Stomach smooth muscle (tissue), 2 donors: ENCODE results near the gene MTNR1B.

Experiments
- H3K27ac ChIP-seq: one replicate; pipeline ENCODE4 v1.7.0; 2013; ENCODE audit warnings: mild to moderate bottlenecking, low read length, inconsistent platforms
- H3K27me3 ChIP-seq, 2 donors: one replicate each; pipeline ENCODE4 v1.7.0; 2013; ENCODE audit warnings: low read length in 2 of 2; ENCODE audit not compliant: insufficient read depth in 2 of 2, control insufficient read depth in 1 of 2
- H3K36me3 ChIP-seq, 2 donors: one replicate each; pipeline ENCODE4 v1.7.0; 2013; ENCODE audit warnings: low read length in 2 of 2; ENCODE audit not compliant: control insufficient read depth in 2 of 2, insufficient read depth in 2 of 2
- H3K4me1 ChIP-seq: one replicate; pipeline ENCODE4 v1.7.0; 2013; ENCODE audit warnings: low read length; ENCODE audit not compliant: control insufficient read depth, insufficient read depth
- H3K4me3 ChIP-seq, 2 donors: one replicate each; pipeline ENCODE4 v1.7.0; 2013; ENCODE audit warnings: low read length in 2 of 2
- H3K9ac ChIP-seq, 2 donors: one replicate each; pipeline ENCODE4 v1.7.0; 2013; ENCODE audit warnings: low read length in 2 of 2, mild to moderate bottlenecking in 1 of 2
- H3K9me3 ChIP-seq, 2 donors: one replicate each; pipeline ENCODE4 v1.7.0; 2013; ENCODE audit warnings: low read length in 2 of 2; ENCODE audit not compliant: control insufficient read depth in 2 of 2
- donor health status: healthy.
- donor health status: Pancreatic carcinoma.

MTNR1B gene

GRCh38 chr11:92969634-92970347, at the start of gene MTNR1B:
MTNR1B (plus strand) TSS chr11:92969651; CDS start chr11:92969726, 75 bp downstream.
- no peak within 1 kb of the TSS for H3K27ac ChIP-seq
- H3K9ac ChIP-seq: no peak within 1 kb of the TSS
- no peaks in the 10 kb centered on the region for H3K36me3 ChIP-seq
- no peak within 1 kb of the TSS for H3K4me3 ChIP-seq
- no peaks in the 10 kb centered on the region for H3K9me3 ChIP-seq
- peaks cover 15 to 18% of the 10 kb centered on the region in 2 donors for H3K27me3 ChIP-seq
- no peaks in the 10 kb centered on the region for H3K4me1 ChIP-seq

DNA sequence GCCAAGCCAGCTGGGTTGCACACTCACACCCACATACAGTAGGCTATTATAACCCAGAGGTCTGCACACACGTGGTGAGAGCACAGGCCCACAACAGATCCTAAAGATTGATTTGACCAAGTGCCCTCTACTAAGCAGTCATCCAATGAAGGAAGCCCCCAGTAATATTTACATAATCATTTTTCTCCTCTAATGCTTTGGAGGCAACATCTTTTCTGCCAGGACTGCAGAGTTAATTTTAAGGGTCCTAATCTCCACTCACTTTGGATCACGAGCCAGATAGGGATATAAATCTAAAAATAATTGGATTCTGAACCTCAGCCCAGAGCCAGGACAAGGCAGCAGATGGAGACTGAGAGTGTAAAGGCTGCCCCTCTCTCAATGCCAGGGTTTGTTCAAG, 49.1 kb upstream of the MTNR1B start:
- Histone ChIP-seq H3K4me3 (no peak overlapping the region), H3K27ac (no peak overlapping the region), H3K36me3 (no peaks in the 10 kb centered on the region), H3K9me3 (no peaks in the 10 kb centered on the region), H3K9ac (no peak overlapping the region), H3K4me1 (no peaks in the 10 kb centered on the region), H3K27me3 (peaks cover 0 to 3% of the 10 kb centered on the region in 2 donors)

DNA sequence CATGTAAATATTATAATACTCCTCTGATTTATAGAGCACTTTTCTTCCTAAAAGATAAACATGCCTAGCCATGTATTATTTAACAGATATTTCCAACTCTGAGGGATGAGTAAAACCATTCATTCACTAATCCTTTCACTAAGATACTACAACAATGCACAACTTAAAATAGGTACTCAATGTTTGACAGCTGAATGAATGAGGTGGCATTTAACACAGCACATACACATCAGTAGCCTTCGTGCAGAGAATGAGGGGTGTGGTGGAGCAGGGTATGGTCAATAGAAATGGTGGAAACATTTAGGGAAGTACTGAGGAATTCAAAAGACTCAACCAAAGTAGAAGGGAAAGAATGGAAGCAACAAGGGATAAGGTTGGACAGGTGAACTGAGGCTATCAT, 46.7 kb upstream of the MTNR1B start:
- no peaks in the 10 kb centered on the region for H3K4me1 ChIP-seq
- no peak overlapping the region for H3K4me3 ChIP-seq
- no peaks in the 10 kb centered on the region for H3K9me3 ChIP-seq
- no peak overlapping the region for H3K9ac ChIP-seq
- H3K27me3 ChIP-seq: peaks cover 0 to 3% of the 10 kb centered on the region in 2 donors
- H3K36me3 ChIP-seq: no peaks in the 10 kb centered on the region
- no peak overlapping the region for H3K27ac ChIP-seq

DNA sequence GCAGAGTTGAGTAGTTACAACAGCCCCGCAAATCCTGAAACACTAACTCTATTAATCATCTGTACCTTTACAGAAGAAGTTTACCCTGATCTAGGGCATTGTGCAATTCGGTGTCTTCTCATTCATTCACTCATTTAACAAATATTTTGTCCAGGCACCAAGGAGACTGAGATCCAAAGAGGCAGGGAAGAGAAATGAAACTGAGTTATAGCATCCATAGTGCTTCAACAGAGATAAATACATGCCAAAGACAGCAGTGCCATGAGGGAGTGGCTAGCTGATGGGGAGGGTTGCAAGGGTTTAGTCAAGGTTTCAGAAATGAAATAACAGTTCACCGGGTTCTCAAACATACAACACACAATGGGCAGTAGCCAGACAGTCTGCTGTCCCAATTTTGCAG, 40.2 kb upstream of the MTNR1B start:
- Histone ChIP-seq H3K36me3 (no peaks in the 10 kb centered on the region), H3K4me3 (no peak overlapping the region), H3K9ac (no peak overlapping the region), H3K9me3 (no peaks in the 10 kb centered on the region), H3K4me1 (no peaks in the 10 kb centered on the region), H3K27ac (no peak overlapping the region), H3K27me3 (no peaks in the 10 kb centered on the region)

DNA sequence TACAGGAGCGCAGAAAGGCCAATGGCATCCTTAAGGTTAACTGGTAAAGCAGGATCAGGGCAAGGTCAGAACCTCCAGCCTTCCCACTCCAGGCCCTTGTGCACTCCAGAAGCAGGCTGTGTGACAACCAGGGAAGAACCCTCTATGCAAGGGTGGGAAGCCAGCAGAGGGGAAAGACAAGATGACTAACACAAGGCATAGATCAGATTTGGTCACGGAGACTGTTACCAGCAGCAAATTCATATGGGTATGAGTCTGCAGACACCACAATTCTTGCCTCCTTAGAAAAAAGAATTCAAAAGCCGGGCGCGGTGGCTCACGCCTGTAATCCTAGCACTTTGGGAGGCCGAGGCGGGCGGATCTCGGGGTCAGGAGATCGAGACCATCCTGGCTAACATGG, 39.8 kb upstream of the MTNR1B start:
- no peaks in the 10 kb centered on the region for H3K36me3 ChIP-seq
- no peaks in the 10 kb centered on the region for H3K27me3 ChIP-seq
- H3K9ac ChIP-seq: no peak overlapping the region
- H3K4me3 ChIP-seq: no peak overlapping the region
- H3K9me3 ChIP-seq: no peaks in the 10 kb centered on the region
- H3K4me1 ChIP-seq: no peaks in the 10 kb centered on the region
- H3K27ac ChIP-seq: no peak overlapping the region

DNA sequence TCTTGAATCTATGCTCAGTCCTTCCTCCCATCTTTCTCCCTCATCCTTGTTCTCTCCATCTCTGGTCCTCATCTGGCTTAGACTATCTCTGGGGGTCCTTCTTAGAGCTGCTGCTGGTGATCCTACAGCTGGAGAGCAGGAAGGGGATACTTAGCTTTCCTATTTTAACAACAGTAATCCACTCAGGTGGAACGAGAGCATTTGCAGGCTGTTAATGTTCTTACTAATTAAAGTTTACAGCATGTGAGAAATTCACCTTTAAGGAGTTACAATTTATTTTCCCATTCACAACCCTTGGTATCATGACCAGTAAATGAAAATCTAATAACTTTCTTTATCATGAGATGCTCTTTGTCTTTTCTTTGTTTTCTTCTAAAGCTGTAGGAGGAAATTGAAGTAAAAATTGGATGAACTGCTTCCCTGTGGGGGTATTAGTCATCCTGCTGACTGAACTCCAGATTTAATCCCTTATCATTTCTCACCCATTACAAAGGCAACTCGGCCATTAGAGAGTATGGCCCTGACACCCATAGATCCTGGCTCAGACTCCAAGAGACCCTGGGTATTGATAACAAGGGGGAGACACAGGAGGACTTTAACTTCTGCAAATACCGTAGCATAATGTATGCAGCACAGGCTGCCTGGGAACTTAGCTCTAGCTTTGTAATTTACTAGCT, 37.6 kb upstream of the MTNR1B start:
- Histone ChIP-seq H3K4me3 (no peak overlapping the region), H3K9me3 (no peaks in the 10 kb centered on the region), H3K27ac (no peak overlapping the region), H3K27me3 (no peaks in the 10 kb centered on the region), H3K9ac (no peak overlapping the region), H3K36me3 (no peaks in the 10 kb centered on the region), H3K4me1 (no peaks in the 10 kb centered on the region)

DNA sequence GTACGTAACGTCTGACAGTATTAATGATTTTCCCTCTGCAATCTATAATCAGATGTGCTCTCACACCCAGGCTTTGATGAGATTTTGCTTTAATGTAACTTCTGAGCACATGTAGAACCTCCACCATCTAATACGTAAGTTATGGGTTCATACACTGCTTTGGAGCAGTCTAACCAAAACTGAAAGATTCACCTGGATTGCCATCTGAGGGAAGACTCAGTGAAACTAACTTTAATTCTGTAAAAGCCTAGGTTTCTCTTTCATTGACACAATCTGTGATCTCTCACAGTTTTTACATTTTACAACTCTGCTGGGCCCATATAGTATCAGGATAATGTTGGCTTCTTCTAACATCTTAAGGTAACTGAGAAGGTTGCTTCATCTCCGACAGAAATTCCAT, 30.1 kb upstream of the MTNR1B start:
- Histone ChIP-seq H3K4me1 (no peaks in the 10 kb centered on the region), H3K27ac (no peak overlapping the region), H3K4me3 (no peak overlapping the region), H3K27me3 (no peaks in the 10 kb centered on the region), H3K9ac (no peak overlapping the region), H3K36me3 (no peaks in the 10 kb centered on the region), H3K9me3 (no peaks in the 10 kb centered on the region)

DNA sequence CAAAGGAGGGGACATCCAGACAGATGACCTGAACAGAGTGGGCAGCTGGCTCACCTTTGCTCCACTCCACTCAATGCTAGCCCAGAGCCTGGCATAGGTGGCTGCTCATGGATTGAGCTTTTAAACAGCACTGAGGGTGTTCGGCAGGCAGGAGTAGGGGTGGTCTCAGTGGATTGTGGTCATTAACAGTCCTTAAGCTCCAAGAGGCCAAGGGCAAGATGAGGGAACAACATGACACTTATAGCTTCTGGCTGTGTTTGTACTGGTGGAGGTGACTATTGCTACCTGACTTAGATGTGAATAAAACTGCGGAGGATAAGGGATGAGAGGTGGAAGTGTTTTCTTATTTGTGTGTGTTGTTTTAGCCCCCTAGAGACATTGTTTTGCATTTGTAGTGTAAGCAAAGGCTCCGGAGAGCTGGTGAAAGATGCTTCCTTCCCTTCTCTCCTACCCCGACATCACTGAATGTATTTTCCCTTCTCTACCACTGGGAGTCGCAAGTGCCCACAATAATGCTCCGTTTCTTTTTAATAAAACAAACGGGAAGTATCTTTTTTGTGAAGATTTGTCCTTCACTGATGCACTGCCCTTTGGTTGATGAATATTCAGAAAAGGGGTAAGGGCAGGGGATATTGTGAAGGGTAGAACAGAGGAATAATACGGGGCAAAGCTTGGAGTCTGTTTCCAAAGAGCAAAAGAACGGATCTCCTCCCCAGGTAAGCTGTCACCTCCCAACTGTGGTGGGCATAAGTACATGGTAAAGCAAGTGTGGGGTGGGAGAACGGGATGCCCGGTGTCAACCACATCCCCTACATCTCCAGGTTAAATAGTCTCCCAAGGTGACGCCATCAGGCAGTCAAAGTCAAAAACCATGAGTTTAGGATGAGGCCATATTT, 27.5 kb upstream of the MTNR1B start:
- Histone ChIP-seq H3K9me3 (no peaks in the 10 kb centered on the region), H3K27ac (no peak overlapping the region), H3K9ac (no peak overlapping the region), H3K4me1 (no peaks in the 10 kb centered on the region), H3K27me3 (no peaks in the 10 kb centered on the region), H3K36me3 (no peaks in the 10 kb centered on the region), H3K4me3 (no peak overlapping the region)

GRCh38 chr11:92946707-92947106, 22.7 kb upstream of the MTNR1B start:
- no peak overlapping the region for H3K27ac ChIP-seq
- no peaks in the 10 kb centered on the region for H3K4me1 ChIP-seq
- H3K9ac ChIP-seq: no peak overlapping the region
- H3K27me3 ChIP-seq: peaks cover 0 to 2% of the 10 kb centered on the region in 2 donors
- H3K4me3 ChIP-seq: no peak overlapping the region
- no peaks in the 10 kb centered on the region for H3K9me3 ChIP-seq
- H3K36me3 ChIP-seq: no peaks in the 10 kb centered on the region

DNA sequence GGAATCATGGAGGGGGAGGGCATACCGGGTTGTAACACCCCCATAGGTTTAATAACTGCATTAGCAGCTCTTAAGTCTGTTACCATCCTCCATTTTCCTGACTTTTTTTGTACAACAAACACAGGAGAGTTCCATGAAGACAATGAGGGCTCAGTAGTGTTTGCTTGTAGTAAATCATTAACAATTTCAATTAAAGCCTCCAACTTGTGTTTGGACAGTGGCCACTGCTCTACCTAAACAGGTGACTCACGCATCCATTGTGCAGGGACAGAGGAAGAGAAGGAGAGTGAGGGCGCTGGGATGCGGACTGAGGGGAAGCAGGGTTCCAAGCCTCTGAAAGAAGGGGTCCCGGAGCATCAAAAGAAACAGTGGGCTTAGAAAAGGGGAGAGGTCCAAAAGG, 21.3 kb upstream of the MTNR1B start:
- Histone ChIP-seq H3K36me3 (no peaks in the 10 kb centered on the region), H3K9ac (no peak overlapping the region), H3K4me3 (no peak overlapping the region), H3K4me1 (no peaks in the 10 kb centered on the region), H3K9me3 (no peaks in the 10 kb centered on the region), H3K27me3 (peaks cover 0 to 2% of the 10 kb centered on the region in 2 donors), H3K27ac (no peak overlapping the region)
